GM12864 (cell line): ENCODE data around the gene KCNQ5.

Experiments
- DNase-seq: peaks from one replicate; pipeline ENCODE4 v3.0.0-alpha.2; 2011; ENCODE audit warnings: low read depth
- H3K4me3 ChIP-seq: 2 replicates; pipeline ENCODE4 v1.5.1; 2011; ENCODE audit warnings: mild to moderate bottlenecking, low read depth, low read length, control low read depth
- CTCF ChIP-seq: IDR thresholded peaks from 2 replicates; pipeline ENCODE4 v1.5.1; 2011; ENCODE audit warnings: low read depth, mild to moderate bottlenecking, moderate library complexity, low read length, control low read depth, inconsistent platforms; ENCODE audit errors: missing control alignments

Gene KCNQ5

GRCh38 chr6:73200247-73200646 lies 578.4 kb downstream of the KCNQ5 start:
- no peak for DNase-seq
- no peak for TF ChIP-seq CTCF
- no peak overlapping the region for H3K4me3 ChIP-seq

- H3K4me3 ChIP-seq, result no peak overlapping the region
- TF ChIP-seq CTCF, result no peak
- DNase-seq, result no peak
These were observed 578.9 kb downstream of the KCNQ5 start for GRCh38 chr6:73200735-73201134.

GRCh38 chr6:73203098-73203497 lies 581.2 kb downstream of the KCNQ5 start:
- DNase-seq, result no peak
- H3K4me3 ChIP-seq, result no peak overlapping the region
- no peak for TF ChIP-seq CTCF

- DNase-seq, result no peak
- no peak overlapping the region for H3K4me3 ChIP-seq
- TF ChIP-seq CTCF, result no peak
These were observed 582.4 kb downstream of the KCNQ5 start for GRCh38 chr6:73204252-73204651.

GRCh38 chr6:73207221-73207837 lies 585.5 kb downstream of the KCNQ5 start:
- H3K4me3 ChIP-seq, result no peak overlapping the region
- TF ChIP-seq CTCF, result no peak
- no peak for DNase-seq

- TF ChIP-seq CTCF, result no peak
- no peak overlapping the region for H3K4me3 ChIP-seq
- no peak for DNase-seq
These were observed 587.3 kb downstream of the KCNQ5 start for GRCh38 chr6:73209117-73209516.

- no peak for TF ChIP-seq CTCF
- H3K4me3 ChIP-seq, result no peak overlapping the region
- DNase-seq, result no peak
These were observed 595.0 kb downstream of the KCNQ5 start for GRCh38 chr6:73216859-73217258.
